ENCODE measurements around the gene CCL14.
"Not testable (repeated sequence)": the region's sequence is repeated elsewhere in the genome, so short reads cannot be mapped to it uniquely, and the experiment has no call there.

Gene CCL14

GRCh38 chr17:35986643-35987042 lies at the start of gene CCL14:
Gene CCL14 (minus strand): TSS chr17:35986729. CDS start chr17:35986649, 80 bp downstream.
- no peak for DNase-seq (ENCODE audit: low read depth)

- no peak for DNase-seq (ENCODE audit: low read depth)
Measured at GRCh38 chr17:36036235-36036634, 49.7 kb upstream of the CCL14 start.

GRCh38 chr17:36034127-36034526 lies 47.6 kb upstream of the CCL14 start:
- no peak for DNase-seq (ENCODE audit: low read depth)

GRCh38 chr17:36030956-36031355 lies 44.4 kb upstream of the CCL14 start:
- DNase-seq (ENCODE audit: low read depth): no peak

- no peak for DNase-seq (ENCODE audit: low read depth)
Measured at GRCh38 chr17:36027761-36028160, 41.2 kb upstream of the CCL14 start.

- no peak for DNase-seq (ENCODE audit: low read depth)
Measured at GRCh38 chr17:36024106-36024869, 37.8 kb upstream of the CCL14 start.

GRCh38 chr17:36019423-36019822 lies 32.9 kb upstream of the CCL14 start:
- DNase-seq (ENCODE audit: low read depth): no peak

GRCh38 chr17:36017799-36018198 lies 31.3 kb upstream of the CCL14 start, which contains the start of gene CCL23:
Gene CCL23 (minus strand): TSS chr17:36017972. CDS start chr17:36017897, 75 bp downstream.
- no peak for DNase-seq (ENCODE audit: low read depth)

- DNase-seq (ENCODE audit: low read depth): no peak
Measured at GRCh38 chr17:36016555-36016954, 30.0 kb upstream of the CCL14 start.

GRCh38 chr17:36015895-36016294 lies 29.4 kb upstream of the CCL14 start:
- not testable (repeated sequence) for DNase-seq (ENCODE audit: low read depth)

- DNase-seq (ENCODE audit: low read depth): no peak
Measured at GRCh38 chr17:36014946-36015345, 28.4 kb upstream of the CCL14 start.

GRCh38 chr17:36011201-36011600 lies 24.7 kb upstream of the CCL14 start:
- no peak for DNase-seq (ENCODE audit: low read depth)

GRCh38 chr17:36008998-36009665 lies 22.6 kb upstream of the CCL14 start:
- DNase-seq (ENCODE audit: low read depth): no peak

- no peak for DNase-seq (ENCODE audit: low read depth)
Measured at GRCh38 chr17:36004594-36005108, 18.1 kb upstream of the CCL14 start.

GRCh38 chr17:36002631-36003030 lies 16.1 kb upstream of the CCL14 start:
- no peak for DNase-seq (ENCODE audit: low read depth)

GRCh38 chr17:36001862-36002603 lies 15.5 kb upstream of the CCL14 start:
- DNase-seq (ENCODE audit: low read depth): no peak

- DNase-seq (ENCODE audit: low read depth): no peak
Measured at GRCh38 chr17:36001110-36001771, 14.7 kb upstream of the CCL14 start, which contains the start of gene CCL15. Gene CCL15 (minus strand): TSS chr17:36001553. CDS start chr17:36001492, 61 bp downstream.

- DNase-seq (ENCODE audit: low read depth): no peak
Measured at GRCh38 chr17:36000732-36001109, 14.2 kb upstream of the CCL14 start.

- no peak for DNase-seq (ENCODE audit: low read depth)
Measured at GRCh38 chr17:35998756-35999155, 12.2 kb upstream of the CCL14 start.

- no peak for DNase-seq (ENCODE audit: low read depth)
Measured at GRCh38 chr17:35998018-35998545, 11.6 kb upstream of the CCL14 start.

GRCh38 chr17:35995346-35995745 lies 8.8 kb upstream of the CCL14 start:
- not testable (repeated sequence) for DNase-seq (ENCODE audit: low read depth)

GRCh38 chr17:35991075-35991474 lies 4.5 kb upstream of the CCL14 start:
- no peak for DNase-seq (ENCODE audit: low read depth)

Data from fibroblast of the conjunctiva (primary cell).